ENCODE results near the gene PRSS36.
"Not testable (repeated sequence)": the region's sequence is repeated elsewhere in the genome, so short reads cannot be mapped to it uniquely, and the experiment has no call there.

Gene PRSS36

GRCh38 chr16:31141489-31142108 is 8.3 kb downstream of the PRSS36 start:
- DNase-seq: no peak

DNA sequence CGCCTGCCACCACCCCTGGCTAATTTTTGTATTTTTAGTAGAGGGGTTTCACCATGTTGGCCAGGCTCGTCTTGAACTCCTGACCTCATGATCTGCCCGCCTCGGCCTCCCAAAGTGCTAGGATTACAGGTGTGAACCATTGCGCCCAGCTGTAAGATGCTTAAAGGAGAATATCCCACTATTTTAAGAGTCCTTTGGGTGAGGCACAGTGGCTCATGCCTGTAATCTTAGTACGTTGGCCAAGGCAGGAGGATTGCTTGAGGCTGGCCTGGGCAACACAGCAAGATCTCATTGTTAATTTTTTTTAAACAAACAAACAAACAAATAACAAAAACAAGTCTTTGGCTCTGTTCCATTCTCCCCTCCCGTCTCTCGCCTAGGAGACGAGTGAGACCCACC is 8.8 kb downstream of the PRSS36 start:
- DNase-seq: not testable (repeated sequence)

- DNase-seq: no peak
These were observed 11.0 kb downstream of the PRSS36 start for GRCh38 chr16:31138621-31139578.

DNA sequence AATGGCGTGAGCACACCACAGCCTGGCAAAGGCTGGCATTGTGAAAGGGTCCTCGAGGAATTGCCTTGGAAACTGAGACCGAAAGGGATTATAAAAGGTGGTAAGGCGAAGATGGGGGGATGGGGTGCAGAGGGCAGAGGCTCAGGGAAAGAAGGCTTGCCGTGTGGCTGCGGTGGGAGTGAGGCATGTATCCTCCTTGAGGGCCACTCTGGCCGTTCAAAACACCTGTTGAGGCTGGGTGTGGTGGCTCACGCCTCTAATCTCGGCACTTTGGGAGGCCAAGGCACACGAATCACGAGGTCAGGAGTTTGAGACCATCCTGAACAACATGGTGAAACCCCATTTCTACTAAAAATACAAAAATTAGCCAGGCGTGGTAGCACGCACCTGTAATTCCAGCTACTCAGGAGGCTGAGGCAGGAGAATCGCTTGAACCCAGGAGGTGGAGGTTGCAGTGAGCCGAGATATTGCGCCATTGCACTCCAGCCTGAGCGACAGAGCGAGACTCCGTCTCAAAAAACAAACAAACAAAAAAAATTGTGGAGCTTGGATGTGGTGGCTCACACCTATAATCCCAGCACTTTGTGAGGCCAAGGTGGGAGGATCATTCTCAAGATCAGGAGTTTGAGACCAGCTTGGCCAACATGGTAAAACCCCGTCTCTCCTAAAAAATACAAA is 12.9 kb downstream of the PRSS36 start:
- not testable (repeated sequence) for DNase-seq

DNA sequence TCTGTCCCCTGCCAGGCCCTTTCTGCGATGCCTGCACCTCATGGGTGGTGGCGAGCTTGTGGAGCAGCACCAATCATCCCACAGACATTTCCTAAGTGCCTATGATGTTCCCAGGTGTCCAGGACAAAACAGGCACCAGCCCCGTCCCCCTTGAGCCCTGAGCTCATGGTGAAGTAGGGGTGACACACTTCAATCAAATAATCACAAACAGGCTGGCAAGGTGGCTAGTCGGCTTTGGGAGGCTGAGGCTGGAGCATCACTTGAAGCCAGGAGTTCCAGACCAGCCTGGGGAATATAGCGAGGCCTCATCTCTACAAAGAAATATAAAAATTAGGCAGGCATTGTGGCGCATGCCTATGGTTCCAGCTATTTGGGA is 13.6 kb downstream of the PRSS36 start:
- no peak for DNase-seq

DNA sequence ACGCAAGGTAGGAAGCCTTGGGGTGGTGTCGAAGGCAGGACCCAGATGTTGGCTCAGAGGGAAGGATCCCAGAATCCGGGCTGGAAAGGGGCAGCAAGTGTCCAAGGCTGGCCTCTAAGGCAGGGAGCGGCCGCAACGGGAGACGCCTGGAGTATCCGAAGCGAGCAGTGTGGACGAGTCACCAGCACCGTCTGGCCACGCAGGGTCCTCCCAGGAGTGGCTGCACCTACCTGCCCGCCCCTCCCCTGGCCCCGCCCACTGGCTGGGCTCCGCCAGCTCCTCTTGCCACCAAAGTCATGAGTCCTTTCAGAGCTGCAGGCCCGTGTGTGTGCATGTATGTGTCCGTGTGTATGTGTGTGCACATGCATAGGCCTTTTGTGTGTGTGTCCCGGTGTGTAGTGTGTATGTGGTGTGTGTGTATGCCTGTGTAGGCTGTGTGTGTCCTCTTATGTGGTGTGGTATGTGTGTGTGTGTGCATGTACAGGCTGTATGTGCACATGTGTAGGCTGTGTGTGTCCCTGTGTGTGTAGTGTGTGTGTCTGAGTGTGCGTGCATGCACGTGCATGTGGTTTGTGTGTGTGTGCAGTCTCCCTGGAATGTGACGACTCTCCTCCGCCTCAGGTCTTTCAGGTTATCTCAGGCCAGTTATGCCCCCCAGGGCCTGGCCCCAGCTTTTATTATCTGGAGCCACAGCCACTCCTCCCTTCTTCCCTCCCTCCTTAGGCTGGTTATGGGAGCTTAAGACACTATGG is 14.2 kb downstream of the PRSS36 start, which contains the start of gene PRSS8:
Gene PRSS8, minus strand, starts transcription at position 193 of the 752 bp plus-strand sequence. CDS start 229 bp downstream, outside the sequence.
- no peak for DNase-seq

- DNase-seq: peak; percentile 39
These were observed 15.0 kb downstream of the PRSS36 start for GRCh38 chr16:31134625-31135534.

- no peak for DNase-seq
These were observed 15.7 kb downstream of the PRSS36 start for GRCh38 chr16:31134091-31134571.

DNA sequence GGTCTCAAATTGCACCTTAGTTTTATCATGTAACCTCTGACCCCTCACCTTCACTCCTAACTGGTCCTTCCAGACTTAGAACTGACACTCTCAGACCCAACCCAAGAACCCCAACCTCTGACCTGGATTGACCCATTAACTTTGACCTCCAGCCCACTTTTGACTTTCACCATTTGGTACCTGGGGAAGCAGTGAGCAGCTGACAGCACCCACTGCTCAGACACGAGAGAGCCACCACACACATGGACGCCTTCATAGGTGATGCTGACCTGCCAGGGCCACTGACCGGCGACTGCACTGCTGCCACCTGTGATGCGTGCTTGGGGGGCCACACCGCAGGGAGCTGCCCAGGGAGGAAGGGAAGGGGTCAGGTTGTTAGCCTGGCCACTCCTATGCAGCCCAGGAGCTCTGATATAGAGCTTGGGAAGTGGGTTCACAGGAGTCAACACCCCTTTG is 16.8 kb downstream of the PRSS36 start:
- no peak for DNase-seq

DNA sequence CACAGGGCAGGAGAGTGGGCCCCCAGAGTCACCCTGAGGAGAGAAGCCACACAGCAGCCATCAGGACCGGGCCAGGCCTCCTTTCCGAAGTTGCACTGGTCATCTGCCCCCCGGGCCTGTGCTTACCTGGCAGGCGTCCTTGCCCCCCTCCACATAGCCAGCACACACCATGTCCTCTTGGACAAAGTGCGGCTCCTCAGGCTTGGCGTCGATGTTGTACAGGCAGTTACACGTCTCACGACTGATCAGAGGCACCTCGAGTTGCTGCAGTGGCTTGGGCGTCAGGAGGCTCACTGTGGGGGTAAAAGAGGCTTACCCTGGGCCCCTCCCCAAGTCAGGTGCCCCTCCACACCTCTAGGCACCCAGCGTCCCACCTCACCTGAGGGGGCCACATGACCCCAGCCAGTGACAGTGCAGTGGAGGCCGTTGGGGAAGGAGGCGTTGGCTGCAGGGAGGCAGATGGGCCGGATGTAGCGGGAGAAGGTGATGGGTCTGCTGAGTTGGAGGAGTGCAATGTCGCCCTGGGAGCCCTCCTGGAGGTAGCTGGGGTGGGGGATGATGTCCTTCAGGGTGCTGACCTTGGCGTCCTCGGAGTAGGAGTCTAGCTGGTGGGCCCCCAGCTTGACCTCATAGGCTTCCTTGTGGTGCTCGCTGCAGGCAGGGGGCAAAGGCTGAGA is 17.4 kb downstream of the PRSS36 start:
- no peak for DNase-seq

DNA sequence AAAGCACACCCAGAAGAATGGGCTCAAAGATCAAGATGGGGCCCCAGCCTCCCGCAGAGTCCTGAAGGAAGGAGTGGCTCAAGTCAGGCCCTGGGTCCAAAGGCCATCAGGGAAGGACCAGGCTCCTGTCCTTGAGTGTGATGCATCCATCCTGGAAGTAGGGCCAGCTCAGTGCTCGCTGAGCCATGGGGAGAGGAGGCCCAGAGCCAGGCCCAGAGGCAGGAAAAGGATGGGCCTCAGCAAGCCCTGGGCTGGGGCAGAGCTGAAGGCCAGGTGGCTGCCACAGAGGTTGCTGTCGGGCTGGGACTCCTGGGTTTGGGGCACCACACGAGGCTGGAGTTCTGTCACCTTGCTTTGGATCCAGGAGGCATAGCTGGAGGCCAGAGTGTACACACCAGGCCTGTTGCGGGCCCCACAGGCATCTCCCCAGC is 18.0 kb downstream of the PRSS36 start:
- no peak for DNase-seq

DNA sequence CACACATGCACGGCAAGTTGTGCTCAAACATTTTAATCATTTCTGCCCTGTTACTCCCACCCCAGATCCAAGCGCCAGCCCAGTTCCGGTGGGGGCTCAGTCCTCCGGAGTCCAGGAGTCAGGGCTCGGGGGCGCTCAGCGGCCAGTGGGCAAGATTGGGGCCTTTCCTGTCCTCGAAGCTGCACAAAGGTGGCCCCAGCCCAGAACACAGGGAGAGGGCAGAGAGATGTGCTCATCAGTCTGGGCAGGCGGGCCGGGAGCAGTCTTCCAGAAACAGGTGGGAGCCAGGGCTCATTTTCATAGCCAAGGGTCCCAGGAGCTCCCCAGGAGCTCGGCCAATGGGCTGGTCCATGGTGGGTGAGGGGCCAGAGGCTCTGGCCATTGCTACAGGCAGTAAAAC is 18.4 kb downstream of the PRSS36 start:
- no peak for DNase-seq

DNA sequence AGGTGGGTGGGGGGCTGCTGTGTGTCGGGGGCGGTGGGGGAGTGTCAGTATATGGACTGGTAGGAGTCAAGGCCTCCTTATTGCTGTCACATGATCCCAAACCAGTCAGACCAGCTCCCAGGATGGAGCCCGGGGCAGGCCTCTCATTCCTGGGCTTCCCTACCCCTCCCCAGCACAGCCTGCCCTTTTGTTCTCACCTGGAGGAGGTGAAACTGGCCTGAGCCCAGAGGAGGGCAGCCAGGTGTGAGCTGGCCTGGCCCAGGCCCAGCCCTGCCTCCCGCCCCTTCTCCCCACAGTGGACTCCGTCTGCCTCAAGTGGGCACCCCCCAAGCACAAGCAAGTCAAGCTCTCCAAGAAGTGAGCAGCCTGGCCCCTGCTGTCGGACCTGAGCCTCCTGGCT is 19.0 kb downstream of the PRSS36 start:
- no peak for DNase-seq

GRCh38 chr16:31130336-31130891 is 19.5 kb downstream of the PRSS36 start:
- no peak for DNase-seq

GRCh38 chr16:31129568-31130335 is 20.1 kb downstream of the PRSS36 start:
- no peak for DNase-seq

DNA sequence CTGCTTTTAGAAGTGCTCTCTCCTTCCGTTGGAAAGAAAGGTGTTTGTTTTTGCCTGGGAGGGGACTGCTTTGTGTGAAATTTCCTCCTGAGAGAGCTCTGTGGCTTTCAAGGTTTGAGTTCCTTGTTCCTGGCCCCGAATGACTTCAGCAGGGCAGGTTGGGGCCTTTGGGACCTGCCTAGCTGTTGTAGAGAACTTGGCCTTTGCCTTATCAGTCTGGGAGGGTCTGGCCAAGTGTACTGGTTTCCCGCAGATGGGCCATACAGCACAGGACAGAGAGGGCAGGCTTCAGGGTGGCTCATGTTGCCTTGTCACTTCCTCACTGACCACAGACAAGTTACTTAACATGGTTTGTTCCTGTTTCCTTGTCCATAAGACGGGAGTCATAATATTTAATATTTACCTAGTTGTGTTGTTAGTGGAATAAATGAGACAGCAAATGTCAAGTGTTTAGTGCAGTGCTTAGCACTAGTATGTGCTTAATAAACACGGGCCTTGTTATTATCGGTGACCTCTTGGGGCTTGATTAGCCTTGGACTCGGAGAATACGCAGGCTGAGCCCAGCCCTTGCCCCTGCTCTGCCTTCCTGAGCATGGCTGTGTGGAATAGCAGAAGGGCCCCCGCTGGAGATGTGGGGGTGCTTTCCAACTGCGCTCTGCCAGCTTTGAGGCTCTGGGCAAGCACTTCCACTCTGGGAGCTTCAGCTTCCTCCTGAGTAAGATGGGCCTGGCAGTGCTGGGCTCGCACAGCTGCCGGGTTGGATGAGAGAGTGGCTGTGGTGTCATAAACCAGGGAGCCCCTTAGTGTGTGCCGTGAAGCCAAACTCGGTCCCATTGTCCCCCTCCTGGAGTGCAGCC is 20.9 kb downstream of the PRSS36 start:
- DNase-seq: no peak

GRCh38 chr16:31127182-31127581 is 22.7 kb downstream of the PRSS36 start:
- no peak for DNase-seq

- DNase-seq: no peak
These were observed 24.0 kb downstream of the PRSS36 start for GRCh38 chr16:31125844-31126243.

DNA sequence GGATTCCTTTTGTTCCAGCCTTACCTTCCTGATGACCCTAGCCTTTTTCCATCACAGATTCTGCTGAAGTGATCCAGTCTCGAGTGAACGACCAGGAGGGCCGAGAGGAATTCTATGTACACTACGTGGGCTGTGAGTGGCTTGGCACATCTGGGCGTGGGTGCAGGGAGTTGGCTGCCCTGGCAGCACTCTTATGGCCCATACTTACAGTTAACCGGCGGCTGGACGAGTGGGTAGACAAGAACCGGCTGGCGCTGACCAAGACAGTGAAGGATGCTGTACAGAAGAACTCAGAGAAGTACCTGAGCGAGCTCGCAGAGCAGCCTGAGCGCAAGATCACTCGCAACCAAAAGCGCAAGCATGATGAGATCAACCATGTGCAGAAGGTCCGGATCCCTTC is 29.7 kb downstream of the PRSS36 start:
- no peak for DNase-seq
